Stimulated activated CD4-positive, alpha-beta T cell treated with anti-CD3 and anti-CD28 coated beads, TNF-alpha, amount 100 ng/mL, for 48 hours (primary cell): ENCODE data around the gene GDF10.

Experiments
- DNase-seq, 3 donors: peaks; one replicate each; pipeline ENCODE4 v3.0.0-alpha.2; 2020; ENCODE audit warnings: low read depth in 3 of 3

The GDF10 gene

DNA sequence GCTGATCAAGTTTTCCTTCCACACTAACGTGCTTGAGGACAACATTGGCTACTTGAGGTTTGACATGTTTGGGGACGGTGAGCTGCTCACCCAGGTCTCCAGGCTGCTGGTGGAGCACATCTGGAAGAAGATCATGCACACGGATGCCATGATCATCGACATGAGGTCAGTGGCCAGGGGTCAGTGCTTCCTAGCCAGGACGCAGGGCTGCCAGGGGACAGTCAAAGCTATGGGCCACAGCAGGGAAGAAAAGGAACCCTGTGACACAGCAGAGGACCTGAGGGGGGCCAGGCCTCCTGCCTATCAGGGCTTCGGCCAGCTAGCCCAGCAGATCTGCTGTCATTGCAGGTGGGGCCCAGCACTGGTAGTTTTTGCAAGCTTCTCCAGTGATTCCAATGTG lies 53.4 kb downstream of the GDF10 start:
- no peak for DNase-seq

DNA sequence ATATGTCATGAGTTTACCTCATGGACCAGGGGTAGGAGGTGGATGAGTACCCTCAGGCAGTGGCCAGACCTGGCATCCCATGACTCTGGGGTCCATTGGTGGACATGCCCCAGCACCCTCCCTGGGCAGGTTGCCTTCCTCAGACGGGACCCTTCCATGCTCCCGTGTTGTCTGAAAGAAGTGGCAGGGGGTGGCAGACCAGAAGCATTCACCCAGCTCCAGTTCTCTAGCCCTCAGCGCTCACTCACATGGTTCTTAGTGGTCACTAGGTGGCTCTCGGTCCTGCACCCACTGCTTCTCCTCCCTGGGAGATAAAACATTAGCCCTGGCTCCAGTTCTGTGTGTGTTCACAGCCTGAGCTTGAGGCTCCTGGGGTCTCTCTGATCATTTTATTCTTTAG lies 54.2 kb downstream of the GDF10 start:
- no peak for DNase-seq

DNA sequence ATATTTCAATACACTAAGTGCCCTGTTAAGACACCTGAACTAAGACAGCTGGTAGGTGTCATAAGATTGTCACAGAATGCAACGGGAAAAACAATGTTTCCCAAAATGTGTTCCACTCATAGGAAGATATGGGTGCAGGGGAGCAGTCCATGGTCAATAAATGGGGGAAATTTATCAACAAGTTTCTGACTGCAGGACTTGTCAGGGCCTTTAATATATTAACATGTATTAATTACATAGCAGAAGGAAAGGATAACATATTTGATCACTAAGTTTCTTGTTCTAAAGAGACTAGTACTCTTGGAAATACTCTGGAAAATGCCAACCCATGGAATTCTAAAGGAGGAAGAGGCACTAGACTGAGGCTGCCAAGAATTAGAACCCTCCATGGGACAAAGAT lies 54.9 kb downstream of the GDF10 start:
- DNase-seq: no peak

- no peak for DNase-seq
Observed at GRCh38 chr10:47356708-47357107, 56.7 kb downstream of the GDF10 start.

- no peak for DNase-seq
Observed at GRCh38 chr10:47357131-47357582, 57.2 kb downstream of the GDF10 start.

- DNase-seq: no peak
Observed at GRCh38 chr10:47357911-47358310, 57.9 kb downstream of the GDF10 start.

DNA sequence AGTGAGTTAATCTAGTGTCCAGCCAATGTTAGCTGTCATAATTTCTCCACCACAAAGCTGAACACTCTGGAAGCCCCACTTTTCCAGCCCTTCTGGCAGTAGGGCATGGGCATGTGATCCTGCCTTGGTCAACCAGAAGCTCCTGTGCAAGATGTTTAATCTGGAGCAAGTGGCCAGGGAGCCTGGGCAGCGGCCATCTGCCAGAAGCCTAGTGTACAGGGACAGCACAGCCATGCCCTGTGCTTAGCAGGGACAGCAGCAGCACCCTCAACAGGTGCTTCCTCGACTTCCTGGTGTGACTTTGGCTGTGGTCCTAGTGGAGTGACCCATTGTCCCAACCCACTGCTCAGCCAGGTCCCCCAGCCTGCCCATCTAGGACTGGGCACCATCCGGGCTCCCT lies 58.5 kb downstream of the GDF10 start:
- no peak for DNase-seq

- no peak for DNase-seq
Observed at GRCh38 chr10:47359101-47359500, 59.1 kb downstream of the GDF10 start.

DNA sequence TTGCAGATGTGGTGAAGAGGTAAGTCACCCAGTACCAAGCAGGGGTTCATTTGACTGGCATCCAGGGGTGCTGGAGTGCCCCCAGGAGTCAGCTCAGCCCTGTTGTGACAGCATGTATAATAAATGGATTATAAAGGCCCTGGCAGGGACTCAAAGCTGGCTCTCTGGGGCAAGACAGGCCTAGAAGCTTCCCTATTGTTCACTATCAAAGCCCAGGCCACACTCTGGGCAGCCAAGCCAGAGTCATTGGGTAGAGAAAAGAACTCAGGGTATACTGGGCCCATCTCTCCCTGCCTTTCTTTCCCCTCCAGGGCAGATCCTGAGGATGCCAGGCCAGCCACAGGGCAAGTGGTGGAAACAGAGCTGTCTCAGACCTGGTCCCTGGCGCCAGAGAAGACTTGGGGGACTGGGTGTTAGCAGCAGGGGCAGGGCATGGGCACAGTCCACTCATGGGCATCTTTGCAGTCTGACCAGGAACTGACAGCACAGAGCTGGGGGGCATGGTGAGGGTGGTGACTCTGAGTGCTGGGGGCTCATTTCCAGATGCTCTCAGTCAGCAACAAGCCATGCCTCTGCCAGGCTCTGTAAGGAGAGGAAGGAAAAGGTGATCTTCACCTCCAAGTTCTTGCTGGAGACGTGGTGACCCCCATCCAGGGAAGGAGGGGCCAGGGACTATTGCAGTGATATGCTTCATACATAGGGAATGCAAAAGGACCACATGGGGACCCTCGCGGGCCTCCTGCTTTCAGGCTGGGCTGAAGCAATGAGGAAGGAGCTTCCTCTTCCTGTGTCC lies 59.8 kb downstream of the GDF10 start:
- DNase-seq: no peak

DNA sequence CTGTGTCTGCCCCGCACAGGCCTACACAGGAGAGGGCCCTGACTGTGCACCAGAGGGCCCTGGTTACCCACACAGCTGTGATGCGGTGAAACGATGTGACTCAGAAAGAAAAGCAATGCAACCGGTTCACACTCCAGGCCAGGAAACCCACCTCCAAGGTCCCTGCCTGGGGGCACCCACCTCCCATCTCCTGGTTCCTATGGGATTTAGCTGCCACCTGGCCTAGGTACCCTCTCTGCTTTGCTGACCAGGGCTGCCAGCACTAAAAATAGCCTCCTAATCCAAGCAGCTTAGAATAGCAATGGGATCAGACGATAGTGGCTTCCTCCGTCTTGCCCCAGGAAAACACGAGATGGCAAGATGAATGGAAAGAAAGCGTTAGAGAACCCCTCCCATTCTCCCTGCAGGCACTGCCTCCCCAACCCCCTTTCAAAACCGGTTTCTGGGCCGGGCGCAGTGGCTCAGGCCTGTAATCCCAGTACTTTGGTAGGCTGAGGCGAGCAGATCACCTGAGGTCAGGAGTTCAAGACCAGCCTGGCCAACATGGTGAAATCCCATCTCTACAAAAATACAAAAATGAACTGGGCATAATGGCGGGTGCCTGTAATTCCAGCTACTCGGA lies 60.5 kb downstream of the GDF10 start:
- DNase-seq: no peak

GRCh38 chr10:47361293-47361692 lies 61.3 kb downstream of the GDF10 start:
- DNase-seq: peak in 2 of 3 donors; percentile 5 to 32

- no peak for DNase-seq
Observed at GRCh38 chr10:47362199-47362598, 62.2 kb downstream of the GDF10 start.
